ENCODE measurements around the gene ASPA.

The ASPA gene

DNA sequence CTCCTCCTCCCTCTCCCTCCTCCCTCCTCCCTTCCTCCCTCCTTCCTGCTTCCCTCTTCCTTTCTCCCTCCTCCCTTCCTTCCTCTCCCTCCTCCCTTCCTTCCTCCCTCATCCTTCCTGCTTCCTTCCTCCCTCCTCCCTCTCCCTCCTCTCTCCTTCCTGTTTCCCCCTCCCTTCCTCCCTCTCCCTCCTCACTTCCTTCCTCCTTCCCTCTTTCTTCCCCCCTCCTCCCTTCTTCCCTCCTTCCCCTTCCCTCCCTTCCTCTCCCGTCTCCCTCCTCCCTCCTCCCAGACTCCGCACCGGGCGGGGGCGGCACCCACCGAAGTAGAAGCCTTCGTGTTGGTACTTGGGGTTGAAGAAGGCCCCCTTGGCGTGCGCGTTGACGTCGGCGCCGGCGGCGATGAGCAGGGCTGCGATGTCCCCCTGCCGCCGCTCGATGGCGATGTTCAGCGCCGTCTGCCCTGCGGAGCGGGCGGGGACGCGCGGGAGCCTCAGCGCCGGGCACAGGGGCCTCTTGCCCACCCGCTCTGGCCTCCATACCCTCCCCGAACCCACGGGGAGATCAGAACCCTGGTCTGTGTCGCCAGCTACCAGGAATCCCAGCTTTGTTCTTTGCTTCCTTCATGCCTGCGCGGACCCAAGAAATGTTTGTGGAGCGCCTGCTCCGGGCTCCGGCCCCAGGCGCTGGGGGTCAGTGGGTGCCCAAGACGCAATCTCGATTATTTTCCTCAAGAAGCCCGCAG lies 59.6 kb downstream of the ASPA start:
- no peak for DNase-seq

DNA sequence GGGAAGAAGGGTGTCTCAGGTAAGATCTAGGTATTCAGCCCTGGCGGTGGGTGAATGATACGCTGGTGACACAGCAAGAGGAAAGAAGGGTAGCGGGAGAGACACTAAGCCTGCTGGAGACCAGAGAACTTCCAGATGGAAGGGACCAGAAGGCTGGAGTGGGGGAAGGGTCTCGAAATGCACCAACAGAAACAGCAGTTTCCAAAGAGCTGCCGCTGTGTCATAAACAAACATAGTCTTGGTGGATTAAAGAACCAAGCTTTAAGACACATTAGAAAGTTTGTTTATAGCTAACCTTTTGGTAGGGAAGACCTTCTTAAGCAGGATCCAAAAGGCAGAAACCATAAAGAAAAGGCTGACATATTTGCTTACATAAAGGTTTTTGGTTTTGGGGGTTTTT lies 60.9 kb downstream of the ASPA start:
- no peak for DNase-seq

GRCh38 chr17:3539881-3540540 lies 64.2 kb downstream of the ASPA start:
- no peak for DNase-seq

- no peak for DNase-seq
Observed at GRCh38 chr17:3542410-3543088, 66.8 kb downstream of the ASPA start.

GRCh38 chr17:3543453-3543852 lies 67.7 kb downstream of the ASPA start:
- DNase-seq: no peak

- no peak for DNase-seq
Observed at GRCh38 chr17:3544365-3544764, 68.6 kb downstream of the ASPA start.

- DNase-seq: no peak
Observed at GRCh38 chr17:3545151-3545550, 69.4 kb downstream of the ASPA start.

DNA sequence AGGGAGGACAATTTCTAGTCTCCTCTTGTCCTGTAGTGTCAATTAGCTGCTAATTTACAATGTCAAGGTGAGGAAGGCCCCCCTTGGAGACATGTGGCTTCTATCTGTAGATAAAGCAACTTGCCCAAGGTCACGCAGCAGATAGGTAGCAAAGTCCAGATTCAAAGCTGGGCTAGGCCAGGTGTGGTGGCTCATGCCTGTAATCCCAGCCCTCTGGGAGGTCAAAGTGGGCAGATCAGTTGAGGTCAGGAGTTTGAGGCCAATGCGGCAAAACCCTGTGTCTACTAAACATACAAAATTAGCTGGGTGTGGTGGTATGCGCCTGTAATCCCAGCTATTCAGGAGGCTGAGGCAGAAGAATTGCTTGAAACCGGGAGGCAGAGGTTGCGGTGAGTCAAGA lies 70.7 kb downstream of the ASPA start:
- no peak for DNase-seq

DNA sequence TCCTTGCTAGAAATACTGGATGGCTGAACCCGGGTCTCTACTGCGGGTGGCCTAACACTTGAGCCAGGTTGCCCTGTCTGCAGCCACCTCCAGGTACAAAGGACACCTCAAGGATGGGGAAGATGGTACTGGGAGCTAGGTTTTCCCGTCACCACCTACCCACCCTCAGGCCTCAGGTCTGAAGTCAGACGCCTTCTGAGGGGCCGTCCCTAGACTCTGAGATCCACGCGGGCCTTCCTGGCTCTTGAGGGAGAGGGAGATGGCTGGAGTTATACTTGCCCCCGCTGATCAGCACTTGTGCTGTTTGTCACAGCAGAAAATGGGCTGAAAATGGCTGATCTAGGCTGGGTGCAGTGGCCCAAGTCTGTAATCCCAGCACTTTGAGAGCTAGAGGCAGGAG lies 71.2 kb downstream of the ASPA start:
- DNase-seq: no peak

DNA sequence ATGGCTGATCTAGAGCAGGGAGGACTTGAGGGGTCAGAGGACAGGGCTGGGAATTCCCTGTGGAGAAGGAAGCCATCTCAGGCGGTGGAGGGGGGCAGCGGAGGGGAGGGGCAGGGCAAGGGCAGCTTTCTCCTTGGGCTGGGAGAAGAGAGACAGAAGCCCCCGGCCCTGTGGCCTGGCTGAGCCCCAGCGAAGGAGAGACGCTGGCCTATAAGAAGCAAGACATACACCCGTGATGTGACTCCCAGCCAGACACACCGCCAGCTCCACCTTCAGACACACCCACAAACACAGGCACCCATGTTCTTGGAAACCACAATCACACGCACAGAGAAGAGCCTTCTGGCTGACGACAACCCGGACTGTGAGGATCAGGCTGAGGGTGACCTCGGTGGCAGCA lies 71.8 kb downstream of the ASPA start:
- DNase-seq: no peak

DNA sequence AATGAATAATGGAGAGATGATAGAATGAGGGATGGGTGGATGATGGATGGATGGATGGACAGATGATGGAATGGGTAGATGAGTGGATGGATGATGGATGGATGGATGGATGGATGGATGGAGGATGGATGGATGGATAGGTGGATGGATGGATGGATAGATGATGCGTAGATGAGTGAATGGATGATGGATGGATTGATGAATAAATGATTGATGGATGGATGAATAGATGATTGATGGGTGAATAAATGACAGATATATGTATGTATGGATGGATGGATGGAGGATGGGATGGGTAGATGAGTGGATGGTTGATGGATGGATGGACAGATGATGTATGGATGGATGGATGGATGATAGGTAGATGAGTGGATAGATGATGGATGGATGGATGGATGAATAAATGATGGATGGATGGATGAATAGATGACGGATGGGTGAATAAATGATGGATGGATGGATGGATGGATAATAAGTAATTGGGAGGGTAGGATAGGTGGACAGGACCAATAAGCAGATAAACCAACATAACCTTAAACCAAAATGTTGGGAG lies 73.9 kb downstream of the ASPA start:
- no peak for DNase-seq

DNA sequence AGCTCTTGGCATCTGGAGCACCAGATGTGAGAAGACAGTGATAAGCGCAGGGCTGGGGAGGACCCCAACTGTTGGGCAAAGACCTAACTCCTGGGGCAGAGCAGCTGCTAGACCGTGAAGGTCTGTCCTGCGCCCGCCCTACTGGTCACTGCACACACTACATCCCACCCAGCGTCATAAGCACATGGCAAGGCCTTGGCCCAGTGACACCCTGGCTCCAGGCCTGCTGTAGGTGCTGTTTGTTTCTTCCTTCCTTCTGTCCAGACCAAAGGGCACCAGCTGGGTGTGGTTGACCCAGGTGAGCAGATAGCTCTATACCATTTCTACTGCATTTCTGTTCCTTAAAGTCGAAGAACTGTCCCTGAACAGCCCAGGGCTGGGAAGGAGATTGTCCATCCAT lies 75.4 kb downstream of the ASPA start:
- DNase-seq: no peak

GRCh38 chr17:3552916-3553315 lies 77.1 kb downstream of the ASPA start:
- DNase-seq: no peak

Data from NCI-H2107 (cell line).